ENCODE measurements around the gene MIEN1. TPM values are rescaled to one million over a fixed set of nuclear protein-coding genes. Genes with fewer than 3 reads are reported as not detected.
A peak's percentile ranks its signal among the peaks of the same experiment; 100 is the strongest.
"Not testable (repeated sequence)": the region's sequence is repeated elsewhere in the genome, so short reads cannot be mapped to it uniquely, and the experiment has no call there.

The MIEN1 gene
- total RNA-seq, 1 donor from 2014 or later = 38.9 TPM

DNA sequence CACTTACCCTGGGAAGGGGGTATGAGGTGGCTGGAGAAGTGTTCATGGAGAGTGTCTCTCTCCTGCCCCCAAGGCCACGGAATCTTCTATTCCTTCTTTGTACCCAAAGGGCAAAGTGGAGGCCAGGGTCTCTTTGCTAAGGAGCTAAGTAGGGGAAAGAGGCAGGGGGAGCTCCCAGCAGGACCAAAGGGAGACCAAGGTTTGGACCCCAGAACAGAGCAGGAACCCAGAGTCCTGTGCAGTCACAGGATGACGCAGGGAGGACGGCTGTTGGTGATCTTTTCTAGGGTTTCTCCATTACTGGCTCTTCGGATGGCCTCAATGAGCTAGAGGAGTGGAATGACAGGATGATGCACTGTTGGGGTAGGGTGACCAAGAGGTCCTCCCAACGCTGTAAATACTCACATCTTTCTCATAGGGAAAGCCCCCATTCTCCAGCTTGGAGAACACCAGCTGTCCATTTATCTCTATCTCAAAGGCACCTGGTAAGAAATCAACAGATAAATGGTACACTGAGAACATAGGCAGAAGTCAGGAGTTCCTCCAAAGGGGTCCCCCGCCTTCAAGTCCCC, 966 bp downstream of the MIEN1 start:
- Mint-ChIP-seq H3K27me3 (ENCODE audit: low read depth, unreplicated experiment) (no peaks in the 10 kb centered on the region), H3K9me3 (ENCODE audit: unreplicated experiment) (no peaks in the 10 kb centered on the region), H3K4me1 (ENCODE audit: low read depth, unreplicated experiment) (no peaks in the 10 kb centered on the region), H3K4me3 (ENCODE audit: unreplicated experiment) (peak overlapping the region; percentile 92), H3K27ac (ENCODE audit: unreplicated experiment) (no peak overlapping the region), H3K36me3 (ENCODE audit: low read depth, unreplicated experiment) (peaks cover 8% of the 10 kb centered on the region)
- no peak for DNase-seq (ENCODE audit: low read depth)
- Histone ChIP-seq H3K9ac (ENCODE audit: low read length) (peak overlapping the region; percentile 85), H3K79me2 (ENCODE audit: insufficient read depth, low read length) (no peaks in the 10 kb centered on the region), H4K20me1 (ENCODE audit: insufficient read depth, low read length) (peaks cover 8% of the 10 kb centered on the region), H2AFZ (ENCODE audit: low read depth, low read length) (no peak overlapping the region), H3K36me3 (ENCODE audit: insufficient read depth, low read length) (peaks cover 5% of the 10 kb centered on the region), H3K9me3 (ENCODE audit: insufficient read depth, low read depth, low read length) (no peaks in the 10 kb centered on the region), H3K4me2 (ENCODE audit: low read length) (peak overlapping the region; percentile 92), H3K27me3 (ENCODE audit: insufficient read depth, low read length) (no peaks in the 10 kb centered on the region), H3K4me3 (ENCODE audit: insufficient read depth, low read depth, low read length) (peak overlapping the region; percentile 74), H3K4me1 (ENCODE audit: insufficient read depth, low read length) (peaks cover 5% of the 10 kb centered on the region), H3K27ac (ENCODE audit: low read depth, low read length) (no peak overlapping the region)
- no peak for FAIRE-seq
- no peak for TF ChIP-seq EZH2 (IDR thresholded peaks at IDR 0.05; ENCODE audit: insufficient read depth, low read length)
- TF ChIP-seq, protein P1, sequence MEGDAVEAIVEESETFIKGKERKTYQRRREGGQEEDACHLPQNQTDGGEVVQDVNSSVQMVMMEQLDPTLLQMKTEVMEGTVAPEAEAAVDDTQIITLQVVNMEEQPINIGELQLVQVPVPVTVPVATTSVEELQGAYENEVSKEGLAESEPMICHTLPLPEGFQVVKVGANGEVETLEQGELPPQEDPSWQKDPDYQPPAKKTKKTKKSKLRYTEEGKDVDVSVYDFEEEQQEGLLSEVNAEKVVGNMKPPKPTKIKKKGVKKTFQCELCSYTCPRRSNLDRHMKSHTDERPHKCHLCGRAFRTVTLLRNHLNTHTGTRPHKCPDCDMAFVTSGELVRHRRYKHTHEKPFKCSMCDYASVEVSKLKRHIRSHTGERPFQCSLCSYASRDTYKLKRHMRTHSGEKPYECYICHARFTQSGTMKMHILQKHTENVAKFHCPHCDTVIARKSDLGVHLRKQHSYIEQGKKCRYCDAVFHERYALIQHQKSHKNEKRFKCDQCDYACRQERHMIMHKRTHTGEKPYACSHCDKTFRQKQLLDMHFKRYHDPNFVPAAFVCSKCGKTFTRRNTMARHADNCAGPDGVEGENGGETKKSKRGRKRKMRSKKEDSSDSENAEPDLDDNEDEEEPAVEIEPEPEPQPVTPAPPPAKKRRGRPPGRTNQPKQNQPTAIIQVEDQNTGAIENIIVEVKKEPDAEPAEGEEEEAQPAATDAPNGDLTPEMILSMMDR (IDR thresholded peaks at IDR 0.05; ENCODE audit: insufficient read depth, low read depth, low read length) = no peak

DNA sequence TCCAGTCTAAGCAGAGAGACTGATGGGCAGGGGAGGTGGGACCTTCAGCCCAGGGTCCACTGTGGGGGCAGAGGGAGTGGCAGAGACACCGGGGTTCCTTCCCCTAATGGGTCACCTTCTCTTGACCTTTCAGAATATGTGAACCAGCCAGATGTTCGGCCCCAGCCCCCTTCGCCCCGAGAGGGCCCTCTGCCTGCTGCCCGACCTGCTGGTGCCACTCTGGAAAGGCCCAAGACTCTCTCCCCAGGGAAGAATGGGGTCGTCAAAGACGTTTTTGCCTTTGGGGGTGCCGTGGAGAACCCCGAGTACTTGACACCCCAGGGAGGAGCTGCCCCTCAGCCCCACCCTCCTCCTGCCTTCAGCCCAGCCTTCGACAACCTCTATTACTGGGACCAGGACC, 2.8 kb downstream of the MIEN1 start:
- Histone ChIP-seq H2AFZ (ENCODE audit: low read depth, low read length) (no peak overlapping the region), H3K9me3 (ENCODE audit: insufficient read depth, low read depth, low read length) (no peaks in the 10 kb centered on the region), H4K20me1 (ENCODE audit: insufficient read depth, low read length) (peaks cover 8% of the 10 kb centered on the region), H3K36me3 (ENCODE audit: insufficient read depth, low read length) (peaks cover 5% of the 10 kb centered on the region), H3K27me3 (ENCODE audit: insufficient read depth, low read length) (no peaks in the 10 kb centered on the region), H3K4me1 (ENCODE audit: insufficient read depth, low read length) (peaks cover 5% of the 10 kb centered on the region), H3K27ac (ENCODE audit: low read depth, low read length) (no peak overlapping the region), H3K4me2 (ENCODE audit: low read length) (no peak overlapping the region), H3K79me2 (ENCODE audit: insufficient read depth, low read length) (no peaks in the 10 kb centered on the region), H3K9ac (ENCODE audit: low read length) (no peak overlapping the region), H3K4me3 (ENCODE audit: insufficient read depth, low read depth, low read length) (no peak overlapping the region)
- DNase-seq (ENCODE audit: low read depth) (no peak), FAIRE-seq (no peak)
- peaks cover 10% of the 10 kb centered on the region for H3K36me3 Mint-ChIP-seq (ENCODE audit: low read depth, unreplicated experiment)
- H3K27ac Mint-ChIP-seq (ENCODE audit: unreplicated experiment) = no peak overlapping the region
- no peak overlapping the region for H3K4me3 Mint-ChIP-seq (ENCODE audit: unreplicated experiment)
- TF ChIP-seq, protein P1 (IDR thresholded peaks at IDR 0.05; ENCODE audit: insufficient read depth, low read depth, low read length) = no peak
- TF ChIP-seq EZH2 (IDR thresholded peaks at IDR 0.05; ENCODE audit: insufficient read depth, low read length) = no peak
- H3K27me3 Mint-ChIP-seq (ENCODE audit: low read depth, unreplicated experiment) = no peaks in the 10 kb centered on the region
- H3K9me3 Mint-ChIP-seq (ENCODE audit: unreplicated experiment) = no peaks in the 10 kb centered on the region
- H3K4me1 Mint-ChIP-seq (ENCODE audit: low read depth, unreplicated experiment) = no peaks in the 10 kb centered on the region

DNA sequence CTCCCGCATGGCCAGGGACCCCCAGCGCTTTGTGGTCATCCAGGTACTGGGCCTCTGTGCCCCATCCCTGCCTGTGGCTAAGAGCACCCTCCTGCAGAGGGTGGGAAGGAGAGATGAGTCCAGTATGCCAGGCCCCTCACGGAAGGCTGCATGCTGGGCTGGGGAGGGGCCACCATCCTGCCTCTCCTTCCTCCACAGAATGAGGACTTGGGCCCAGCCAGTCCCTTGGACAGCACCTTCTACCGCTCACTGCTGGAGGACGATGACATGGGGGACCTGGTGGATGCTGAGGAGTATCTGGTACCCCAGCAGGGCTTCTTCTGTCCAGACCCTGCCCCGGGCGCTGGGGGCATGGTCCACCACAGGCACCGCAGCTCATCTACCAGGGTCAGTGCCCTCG, 3.7 kb downstream of the MIEN1 start:
- H3K27me3 ChIP-seq (ENCODE audit: insufficient read depth, low read length) = no peaks in the 10 kb centered on the region
- peaks cover 8% of the 10 kb centered on the region for H4K20me1 ChIP-seq (ENCODE audit: insufficient read depth, low read length)
- Mint-ChIP-seq H3K9me3 (ENCODE audit: unreplicated experiment) (no peaks in the 10 kb centered on the region), H3K27ac (ENCODE audit: unreplicated experiment) (no peak overlapping the region), H3K4me1 (ENCODE audit: low read depth, unreplicated experiment) (no peaks in the 10 kb centered on the region), H3K4me3 (ENCODE audit: unreplicated experiment) (no peak overlapping the region), H3K36me3 (ENCODE audit: low read depth, unreplicated experiment) (peaks cover 11% of the 10 kb centered on the region), H3K27me3 (ENCODE audit: low read depth, unreplicated experiment) (no peaks in the 10 kb centered on the region)
- H3K9me3 ChIP-seq (ENCODE audit: insufficient read depth, low read depth, low read length) = no peaks in the 10 kb centered on the region
- peaks cover 5% of the 10 kb centered on the region for H3K36me3 ChIP-seq (ENCODE audit: insufficient read depth, low read length)
- DNase-seq (ENCODE audit: low read depth) (no peak), FAIRE-seq (no peak)
- H3K9ac ChIP-seq (ENCODE audit: low read length) = no peak overlapping the region
- TF ChIP-seq, protein P1 (IDR thresholded peaks at IDR 0.05; ENCODE audit: insufficient read depth, low read depth, low read length) = no peak
- TF ChIP-seq EZH2 (IDR thresholded peaks at IDR 0.05; ENCODE audit: insufficient read depth, low read length) = no peak
- peaks cover 5% of the 10 kb centered on the region for H3K4me1 ChIP-seq (ENCODE audit: insufficient read depth, low read length)
- no peak overlapping the region for H3K27ac ChIP-seq (ENCODE audit: low read depth, low read length)
- H3K4me2 ChIP-seq (ENCODE audit: low read length) = no peak overlapping the region
- no peak overlapping the region for H3K4me3 ChIP-seq (ENCODE audit: insufficient read depth, low read depth, low read length)
- no peaks in the 10 kb centered on the region for H3K79me2 ChIP-seq (ENCODE audit: insufficient read depth, low read length)
- H2AFZ ChIP-seq (ENCODE audit: low read depth, low read length) = no peak overlapping the region

DNA sequence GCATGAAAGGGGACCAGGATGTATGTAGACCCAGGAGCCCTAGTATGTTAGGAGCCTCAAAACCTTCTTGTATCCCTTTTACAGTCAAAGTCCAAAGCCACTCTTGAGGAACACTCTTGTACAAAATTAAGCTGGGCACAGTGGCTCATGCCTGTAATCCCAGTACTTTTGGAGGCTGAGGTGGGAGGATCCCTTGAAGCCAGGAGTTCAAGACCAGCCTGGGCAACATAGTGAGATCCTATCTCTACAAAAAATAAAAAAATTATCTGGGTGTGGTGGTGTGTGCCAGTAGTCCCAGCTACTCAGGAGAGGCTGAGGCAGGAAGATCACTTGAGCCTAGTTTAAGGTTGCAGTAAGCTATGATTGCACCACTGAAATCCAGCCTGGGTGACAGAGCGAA, 4.4 kb downstream of the MIEN1 start:
- not testable (repeated sequence) for H3K36me3 ChIP-seq (ENCODE audit: insufficient read depth, low read length); H4K20me1 ChIP-seq (ENCODE audit: insufficient read depth, low read length); H3K27me3 ChIP-seq (ENCODE audit: insufficient read depth, low read length); H3K4me3 ChIP-seq (ENCODE audit: insufficient read depth, low read depth, low read length); H2AFZ ChIP-seq (ENCODE audit: low read depth, low read length); H3K9me3 ChIP-seq (ENCODE audit: insufficient read depth, low read depth, low read length); H3K27me3 Mint-ChIP-seq (ENCODE audit: low read depth, unreplicated experiment); H3K4me2 ChIP-seq (ENCODE audit: low read length); DNase-seq (ENCODE audit: low read depth); H3K9me3 Mint-ChIP-seq (ENCODE audit: unreplicated experiment); H3K9ac ChIP-seq (ENCODE audit: low read length); H3K4me1 Mint-ChIP-seq (ENCODE audit: low read depth, unreplicated experiment); H3K79me2 ChIP-seq (ENCODE audit: insufficient read depth, low read length); H3K4me3 Mint-ChIP-seq (ENCODE audit: unreplicated experiment); H3K27ac ChIP-seq (ENCODE audit: low read depth, low read length); H3K4me1 ChIP-seq (ENCODE audit: insufficient read depth, low read length); FAIRE-seq
- Mint-ChIP-seq H3K27ac (ENCODE audit: unreplicated experiment) (peak overlapping the region; percentile 4), H3K36me3 (ENCODE audit: low read depth, unreplicated experiment) (peaks cover 13% of the 10 kb centered on the region)
